GM21529 (cell line): Measurements from ENCODE around the gene CHID1.
A peak's percentile ranks its signal among the peaks of the same experiment; 100 is the strongest.

Experiments
- ATAC-seq: cut with Tn5 transposase; IDR thresholded peaks from one replicate; pipeline ENCODE4 v1.9.1; 2021; ENCODE audit not compliant: unreplicated experiment

The CHID1 gene

GRCh38 chr11:826227-826621 lies 84.4 kb downstream of the CHID1 start:
- no peak for ATAC-seq

GRCh38 chr11:825366-826226 lies 85.0 kb downstream of the CHID1 start:
- no peak for ATAC-seq

- ATAC-seq: no peak
Observed at GRCh38 chr11:824942-825341, 85.7 kb downstream of the CHID1 start.

- no peak for ATAC-seq
Observed at GRCh38 chr11:824292-824880, 86.2 kb downstream of the CHID1 start.

- ATAC-seq: no peak
Observed at GRCh38 chr11:823441-824291, 86.9 kb downstream of the CHID1 start.

GRCh38 chr11:821512-822371 lies 88.9 kb downstream of the CHID1 start:
- no peak for ATAC-seq

GRCh38 chr11:820655-821511 lies 89.7 kb downstream of the CHID1 start:
- ATAC-seq: no peak

GRCh38 chr11:819943-820649 lies 90.5 kb downstream of the CHID1 start:
- peak; percentile 69 for ATAC-seq

GRCh38 chr11:819129-819931 lies 91.3 kb downstream of the CHID1 start:
- ATAC-seq: peak; percentile 62

GRCh38 chr11:818396-819128 lies 92.0 kb downstream of the CHID1 start, which contains the start of gene PNPLA2:
Gene PNPLA2 (plus strand): TSS chr11:818914. CDS start chr11:819719, 805 bp downstream.
- no peak for ATAC-seq
